SK-N-SH treated with all-trans-retinoic acid at 6 μM for 48 hours (cell line): Measurements from ENCODE around the gene TTBK2.

ENCODE experiments used
- ATAC-seq: fragments of 200-7000 bp; cut with Tn5 transposase; 3 replicates; pipeline ENCODE4 v1.9.1; 2020; ENCODE audit warnings: mild to moderate bottlenecking, moderate library complexity
- ARNTL ChIP-seq: fragments of 450-650 bp; formaldehyde crosslinking; IDR thresholded peaks from 2 replicates; pipeline ENCODE4 v1.5.0; 2020; ENCODE audit warnings: low read depth, mild to moderate bottlenecking, moderate library complexity, borderline replicate concordance
- BACH2 ChIP-seq: fragments of 250-450 bp; sonication (Bioruptor Pico); IDR thresholded peaks from 2 replicates; pipeline ENCODE4 v1.9.0; 2021; ENCODE audit warnings: mild to moderate bottlenecking, borderline replicate concordance
- ESRRG ChIP-seq: fragments of 250-450 bp; sonication (Bioruptor Pico); IDR thresholded peaks from 2 replicates; pipeline ENCODE4 v1.6.1; 2021; ENCODE audit warnings: mild to moderate bottlenecking
- GLIS3 ChIP-seq: fragments of 250-450 bp; sonication (Bioruptor Pico); IDR thresholded peaks from 2 replicates; pipeline ENCODE4 v1.5.0; 2020; ENCODE audit warnings: mild to moderate bottlenecking, moderate library complexity
- ISL1 ChIP-seq: fragments of 250-450 bp; sonication (Bioruptor Pico); IDR thresholded peaks from 2 replicates; pipeline ENCODE4 v2.1.2; 2022; ENCODE audit warnings: mild to moderate bottlenecking, moderate library complexity
- OSR1 ChIP-seq: fragments of 250-450 bp; sonication (Bioruptor Pico); IDR thresholded peaks from 2 replicates; pipeline ENCODE4 v1.8.0; 2022; ENCODE audit warnings: moderate library complexity, mild to moderate bottlenecking, inconsistent platforms
- PATZ1 ChIP-seq: fragments of 250-450 bp; sonication (Bioruptor Pico); IDR thresholded peaks from 2 replicates; pipeline ENCODE4 v1.8.0; 2020; ENCODE audit warnings: mild to moderate bottlenecking, moderate library complexity, borderline replicate concordance
- POU6F1 ChIP-seq: fragments of 250-450 bp; sonication (Bioruptor Pico); IDR thresholded peaks from 2 replicates; pipeline ENCODE4 v1.8.0; 2021; ENCODE audit warnings: low read depth, mild to moderate bottlenecking, moderate library complexity, borderline replicate concordance
- PPARA ChIP-seq: fragments of 250-450 bp; sonication (Bioruptor Pico); IDR thresholded peaks from 2 replicates; pipeline ENCODE4 v1.5.0; 2020; ENCODE audit warnings: mild to moderate bottlenecking, borderline replicate concordance
- RARB ChIP-seq: fragments of 250-450 bp; sonication (Bioruptor Pico); IDR thresholded peaks from 2 replicates; pipeline ENCODE4 v1.8.0; 2021; ENCODE audit warnings: mild to moderate bottlenecking, moderate library complexity
- SNAI2 ChIP-seq: fragments of 250-450 bp; sonication (Bioruptor Pico); IDR thresholded peaks from 2 replicates; pipeline ENCODE4 v1.5.0; 2020; ENCODE audit warnings: mild to moderate bottlenecking, moderate library complexity
- TCF4 ChIP-seq: fragments of 250-450 bp; sonication (Bioruptor Pico); IDR thresholded peaks from 2 replicates; pipeline ENCODE4 v1.8.0; 2021; ENCODE audit warnings: mild to moderate bottlenecking, moderate library complexity, borderline replicate concordance
- TOX ChIP-seq: fragments of 250-450 bp; sonication (Bioruptor Pico); IDR thresholded peaks from 2 replicates; pipeline ENCODE4 v1.8.0; 2021; ENCODE audit warnings: mild to moderate bottlenecking, moderate library complexity, borderline replicate concordance
- TSHZ2 ChIP-seq: fragments of 250-450 bp; sonication (Bioruptor Pico); IDR thresholded peaks from 2 replicates; pipeline ENCODE4 v1.5.0; 2020; ENCODE audit warnings: mild to moderate bottlenecking, moderate library complexity
- ZC3H10 ChIP-seq: fragments of 250-450 bp; sonication (Bioruptor Pico); IDR thresholded peaks from 2 replicates; pipeline ENCODE4 v1.5.1; 2021; ENCODE audit warnings: mild to moderate bottlenecking, moderate library complexity
- ZNF565 ChIP-seq: fragments of 450-650 bp; formaldehyde crosslinking; conservative IDR thresholded peaks from 2 replicates; pipeline ENCODE4 v1.5.0; 2020; ENCODE audit warnings: low read depth, mild to moderate bottlenecking, moderate library complexity
- ZNF70 ChIP-seq: fragments of 450-650 bp; formaldehyde crosslinking; IDR thresholded peaks from 2 replicates; pipeline ENCODE4 v1.5.0; 2020; ENCODE audit warnings: mild to moderate bottlenecking, moderate library complexity
- TF ChIP-seq, protein P1 (sequence below): fragments of 250-450 bp; sonication (Bioruptor Pico); IDR thresholded peaks from 2 replicates; pipeline ENCODE4 v1.5.1; 2021; ENCODE audit warnings: mild to moderate bottlenecking, moderate library complexity

TTBK2 gene

GRCh38 chr15:42723068-42723467 lies 197.5 kb downstream of the TTBK2 start:
- TF ChIP-seq ZNF565 = no peak
- TF ChIP-seq PPARA (CRISPR knock-in tag) = no peak
- no peak for TF ChIP-seq ARNTL (CRISPR knock-in tag)
- TF ChIP-seq ISL1 (CRISPR knock-in tag) = no peak
- no peak for TF ChIP-seq ZNF70
- no peak for TF ChIP-seq BACH2 (CRISPR knock-in tag)
- TF ChIP-seq ESRRG = no peak
- no peak for TF ChIP-seq SNAI2 (CRISPR knock-in tag)
- ATAC-seq = no peak

DNA sequence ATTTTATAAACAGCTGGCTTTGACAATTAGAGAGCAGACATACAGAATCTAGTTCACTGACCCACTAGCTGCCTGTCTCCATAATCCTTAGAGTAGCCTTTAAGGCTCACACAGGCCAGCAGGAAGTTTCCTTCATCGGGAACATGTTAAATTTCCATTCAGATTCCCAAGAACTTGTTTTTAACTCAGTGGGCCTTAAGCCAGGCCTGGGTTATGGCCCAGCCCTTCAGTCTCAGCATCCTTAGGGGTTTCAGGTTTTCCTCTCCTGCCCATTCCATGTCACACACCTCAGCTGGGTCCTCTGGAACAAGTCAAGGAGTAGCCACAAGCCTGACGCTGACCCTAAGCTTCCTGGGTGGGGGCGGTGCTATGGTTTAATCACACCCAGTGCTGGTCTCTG lies 198.7 kb downstream of the TTBK2 start:
- ATAC-seq = no peak
- no peak for TF ChIP-seq ZNF565

DNA sequence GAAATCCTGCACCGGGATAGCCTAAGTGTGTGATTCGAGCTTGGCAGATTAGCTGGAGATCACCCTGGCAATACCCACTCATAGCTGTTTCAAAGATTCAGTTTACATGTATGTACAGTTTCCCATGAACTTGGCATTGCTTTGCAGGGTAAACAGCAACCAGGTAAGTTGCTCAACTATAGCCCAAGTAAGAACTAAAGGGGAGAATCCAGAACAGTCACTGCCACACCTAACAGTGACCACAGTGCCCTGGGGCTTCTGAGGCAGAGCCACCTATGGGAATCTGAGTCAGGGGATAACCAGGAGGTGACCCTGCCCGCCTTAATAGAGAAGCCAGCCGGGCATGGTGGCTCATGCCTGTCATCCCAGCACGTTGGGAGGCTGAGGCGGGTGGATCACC lies 199.6 kb downstream of the TTBK2 start:
- TF ChIP-seq TSHZ2 (CRISPR knock-in tag) = no peak
- TF ChIP-seq SNAI2 (CRISPR knock-in tag) = no peak
- no peak for TF ChIP-seq TCF4
- TF ChIP-seq POU6F1 (CRISPR knock-in tag) = no peak
- no peak for TF ChIP-seq ZNF565
- no peak for TF ChIP-seq TOX (CRISPR knock-in tag)
- TF ChIP-seq ARNTL (CRISPR knock-in tag) = no peak
- ATAC-seq = no peak

DNA sequence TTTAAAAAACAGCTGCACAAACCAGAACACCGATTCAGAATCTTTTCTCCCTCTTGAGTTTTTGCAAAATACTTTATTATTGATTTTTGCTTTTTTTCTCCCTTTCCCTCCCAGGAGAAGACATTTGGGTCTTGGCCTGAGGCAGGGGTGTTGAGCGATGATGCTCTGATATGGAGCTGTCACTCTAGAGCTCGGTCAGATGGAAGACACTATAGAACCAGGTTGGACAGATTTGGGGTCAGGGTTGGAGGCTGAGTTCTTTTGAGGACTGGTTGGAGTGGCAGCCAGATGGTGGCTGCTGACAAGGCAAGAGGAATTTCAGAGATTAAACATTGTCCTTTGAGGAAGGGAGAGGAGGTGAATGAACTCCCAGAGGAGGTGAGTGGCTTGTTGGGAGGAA lies 200.5 kb downstream of the TTBK2 start:
- no peak for TF ChIP-seq GLIS3
- TF ChIP-seq POU6F1 (CRISPR knock-in tag) = no peak
- TF ChIP-seq ZC3H10 (CRISPR knock-in tag) = no peak
- TF ChIP-seq PPARA (CRISPR knock-in tag) = no peak
- TF ChIP-seq TSHZ2 (CRISPR knock-in tag) = no peak
- TF ChIP-seq RARB = no peak
- no peak for TF ChIP-seq TOX (CRISPR knock-in tag)
- no peak for TF ChIP-seq ZNF70
- ATAC-seq = no peak

GRCh38 chr15:42719043-42719442 lies 201.5 kb downstream of the TTBK2 start:
- ATAC-seq = no peak
- TF ChIP-seq ZNF565 (no peak), OSR1 (CRISPR knock-in tag) (no peak), TSHZ2 (CRISPR knock-in tag) (no peak), SNAI2 (CRISPR knock-in tag) (no peak), PATZ1 (no peak), ZC3H10 (CRISPR knock-in tag) (no peak), ISL1 (CRISPR knock-in tag) (no peak), ZNF70 (no peak)
- TF ChIP-seq, protein P1, sequence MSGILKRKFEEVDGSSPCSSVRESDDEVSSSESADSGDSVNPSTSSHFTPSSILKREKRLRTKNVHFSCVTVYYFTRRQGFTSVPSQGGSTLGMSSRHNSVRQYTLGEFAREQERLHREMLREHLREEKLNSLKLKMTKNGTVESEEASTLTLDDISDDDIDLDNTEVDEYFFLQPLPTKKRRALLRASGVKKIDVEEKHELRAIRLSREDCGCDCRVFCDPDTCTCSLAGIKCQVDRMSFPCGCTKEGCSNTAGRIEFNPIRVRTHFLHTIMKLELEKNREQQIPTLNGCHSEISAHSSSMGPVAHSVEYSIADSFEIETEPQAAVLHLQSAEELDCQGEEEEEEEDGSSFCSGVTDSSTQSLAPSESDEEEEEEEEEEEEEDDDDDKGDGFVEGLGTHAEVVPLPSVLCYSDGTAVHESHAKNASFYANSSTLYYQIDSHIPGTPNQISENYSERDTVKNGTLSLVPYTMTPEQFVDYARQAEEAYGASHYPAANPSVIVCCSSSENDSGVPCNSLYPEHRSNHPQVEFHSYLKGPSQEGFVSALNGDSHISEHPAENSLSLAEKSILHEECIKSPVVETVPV (CRISPR knock-in tag) = no peak
